ENCODE results near the gene LTB4R2.

Gene LTB4R2

DNA sequence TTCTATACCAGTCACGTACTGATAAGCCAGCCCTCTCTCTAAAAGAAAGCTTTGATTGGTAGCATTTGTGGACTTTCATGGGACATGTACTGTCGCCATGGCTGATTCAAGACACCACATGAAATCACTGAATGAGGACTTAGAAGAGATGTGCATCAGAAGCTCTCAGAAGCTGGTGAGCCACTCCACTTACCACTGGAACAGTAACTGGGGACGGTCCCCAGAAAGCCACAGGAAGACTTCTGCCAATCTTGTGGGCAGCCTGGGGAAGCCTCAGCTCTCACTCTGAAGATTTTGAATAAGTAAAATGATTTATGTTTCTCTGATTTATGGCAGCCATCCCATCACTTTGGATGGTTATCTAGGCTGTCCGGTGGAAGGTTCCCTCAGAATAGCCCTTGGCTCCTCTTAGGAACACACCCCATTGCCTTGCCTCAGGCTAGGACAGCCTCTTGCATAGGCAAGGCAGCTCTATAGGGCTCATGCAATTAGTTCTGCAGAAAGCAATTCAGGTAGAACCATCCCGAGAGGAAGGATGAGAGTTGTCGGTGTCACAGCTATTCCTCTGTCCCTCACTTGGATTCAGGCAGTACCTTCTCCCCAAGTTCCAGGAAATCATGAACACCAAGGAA lies 20.2 kb upstream of the LTB4R2 start:
- no peaks in the 10 kb centered on the region for H3K4me1 ChIP-seq (ENCODE audit: control insufficient read depth, insufficient read depth, low read length)
- POLR2A ChIA-PET = no interaction called here
- H3K36me3 ChIP-seq (ENCODE audit: control insufficient read depth in 2 of 2, insufficient read depth in 1 of 2, low read length in 2 of 2) = peaks cover 6 to 40% of the 10 kb centered on the region in 2 experiments; a peak in 2 of 3 replicates
- no peaks in the 10 kb centered on the region for H3K9me3 ChIP-seq (ENCODE audit: control insufficient read depth, insufficient read depth, low read depth, low read length)
- CTCF ChIA-PET = interaction anchor here (0.7 to 2.0 kb wide), 3 partner anchors 18 to 36 kb away, joined by 3 to 6 read pairs (median 3); partner anchors contain the start of gene CIDEB
- H3K27ac ChIP-seq (ENCODE audit: extremely low read depth, low read depth, low read length) = no peak overlapping the region
- H3K4me3 ChIP-seq (ENCODE audit: low read depth, low read length) = no peak overlapping the region
- TF ChIP-seq, protein P1, sequence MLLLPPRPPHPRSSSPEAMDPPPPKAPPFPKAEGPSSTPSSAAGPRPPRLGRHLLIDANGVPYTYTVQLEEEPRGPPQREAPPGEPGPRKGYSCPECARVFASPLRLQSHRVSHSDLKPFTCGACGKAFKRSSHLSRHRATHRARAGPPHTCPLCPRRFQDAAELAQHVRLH (tag by site-specific recombination; IDR thresholded peaks at IDR 0.05) = no peak

DNA sequence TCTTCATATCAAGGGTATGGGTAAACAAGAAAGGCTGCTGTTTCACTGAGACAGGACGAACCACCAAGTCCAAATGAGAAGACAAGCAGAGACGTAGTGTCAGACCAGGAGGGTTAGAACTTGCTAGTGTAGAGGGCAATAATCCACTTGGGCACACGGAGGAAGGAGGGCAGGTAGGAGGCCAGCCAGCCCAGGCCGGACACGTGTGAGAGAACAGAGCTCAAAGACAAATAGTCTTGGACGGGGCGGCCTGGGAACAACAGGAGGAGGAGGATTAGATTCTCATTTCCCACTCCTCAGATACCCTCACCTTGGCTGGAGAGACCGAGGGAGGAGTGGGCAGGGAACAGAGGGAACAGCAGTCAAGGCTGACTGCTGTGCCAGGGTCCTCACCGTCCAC lies 19.2 kb upstream of the LTB4R2 start:
- Histone ChIP-seq H3K4me3 (ENCODE audit: low read depth, low read length) (no peak overlapping the region), H3K27ac (ENCODE audit: extremely low read depth, low read depth, low read length) (no peak overlapping the region), H3K4me1 (ENCODE audit: control insufficient read depth, insufficient read depth, low read length) (no peaks in the 10 kb centered on the region), H3K9me3 (ENCODE audit: control insufficient read depth, insufficient read depth, low read depth, low read length) (no peaks in the 10 kb centered on the region), H3K36me3 (ENCODE audit: control insufficient read depth in 2 of 2, insufficient read depth in 1 of 2, low read length in 2 of 2) (peaks cover 10 to 48% of the 10 kb centered on the region in 2 experiments)
- ChIA-PET POLR2A (no interaction called here), CTCF (interaction anchor here (0.7 to 2.0 kb wide), 3 partner anchors 17 to 48 kb away, joined by 3 to 7 read pairs (median 6); partner anchors contain the start of genes CIDEB and TINF2)
- TF ChIP-seq ZNF596 (tag by site-specific recombination; IDR thresholded peaks at IDR 0.05) (no peak), ZNF433 (tag by site-specific recombination; IDR thresholded peaks at IDR 0.05; ENCODE audit: low read depth) (no peak)

DNA sequence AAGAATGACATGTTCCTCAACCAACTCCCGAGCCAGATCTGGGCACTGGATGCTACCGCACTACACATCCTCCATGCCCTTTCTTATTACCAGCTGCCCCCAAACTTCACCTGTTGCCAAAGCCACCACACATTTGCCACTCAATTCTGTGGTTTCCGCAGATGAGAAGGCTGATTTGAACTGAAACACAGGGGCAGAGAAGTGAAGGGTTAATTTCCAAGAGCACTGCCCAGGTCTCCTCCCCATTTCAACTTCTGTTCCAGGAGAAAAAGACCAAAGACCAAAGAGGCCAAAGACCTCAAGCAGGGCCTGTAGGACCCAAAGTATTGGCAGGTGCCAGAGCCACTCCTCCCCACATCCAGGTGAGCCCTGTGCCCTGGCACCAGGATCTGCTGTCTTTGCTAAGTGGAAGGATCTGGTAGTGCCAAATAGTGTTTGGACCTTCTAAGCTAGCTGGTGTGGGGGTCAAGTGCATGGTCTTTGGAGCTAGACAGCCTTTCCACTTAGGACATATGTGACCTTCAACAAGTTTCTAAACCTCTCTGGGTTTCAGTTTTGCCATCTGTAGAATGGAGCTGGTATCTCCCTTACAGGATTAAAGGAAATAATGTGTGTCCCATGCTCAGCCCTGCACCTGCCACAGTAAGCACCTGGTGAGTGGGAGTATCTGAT lies 18.4 kb upstream of the LTB4R2 start:
- no peak overlapping the region for H3K27ac ChIP-seq (ENCODE audit: extremely low read depth, low read depth, low read length)
- peaks cover 10 to 56% of the 10 kb centered on the region in 2 experiments for H3K36me3 ChIP-seq (ENCODE audit: control insufficient read depth in 2 of 2, insufficient read depth in 1 of 2, low read length in 2 of 2)
- ChIA-PET POLR2A (interaction anchor here (0.9 to 2.0 kb wide), 2 partner anchors 21 to 49 kb away, joined by 3 to 8 read pairs; partner anchors contain the start of genes RABGGTA and TINF2), CTCF (interaction anchor here (1.2 to 1.6 kb wide), 3 partner anchors 16 to 140 kb away, joined by 6 to 7 read pairs (median 6); partner anchors contain the start of genes CIDEB and TINF2)
- TF ChIP-seq ZNF341 (tag by site-specific recombination; IDR thresholded peaks at IDR 0.05; ENCODE audit: low read depth) = no peak
- TF ChIP-seq, protein P2, sequence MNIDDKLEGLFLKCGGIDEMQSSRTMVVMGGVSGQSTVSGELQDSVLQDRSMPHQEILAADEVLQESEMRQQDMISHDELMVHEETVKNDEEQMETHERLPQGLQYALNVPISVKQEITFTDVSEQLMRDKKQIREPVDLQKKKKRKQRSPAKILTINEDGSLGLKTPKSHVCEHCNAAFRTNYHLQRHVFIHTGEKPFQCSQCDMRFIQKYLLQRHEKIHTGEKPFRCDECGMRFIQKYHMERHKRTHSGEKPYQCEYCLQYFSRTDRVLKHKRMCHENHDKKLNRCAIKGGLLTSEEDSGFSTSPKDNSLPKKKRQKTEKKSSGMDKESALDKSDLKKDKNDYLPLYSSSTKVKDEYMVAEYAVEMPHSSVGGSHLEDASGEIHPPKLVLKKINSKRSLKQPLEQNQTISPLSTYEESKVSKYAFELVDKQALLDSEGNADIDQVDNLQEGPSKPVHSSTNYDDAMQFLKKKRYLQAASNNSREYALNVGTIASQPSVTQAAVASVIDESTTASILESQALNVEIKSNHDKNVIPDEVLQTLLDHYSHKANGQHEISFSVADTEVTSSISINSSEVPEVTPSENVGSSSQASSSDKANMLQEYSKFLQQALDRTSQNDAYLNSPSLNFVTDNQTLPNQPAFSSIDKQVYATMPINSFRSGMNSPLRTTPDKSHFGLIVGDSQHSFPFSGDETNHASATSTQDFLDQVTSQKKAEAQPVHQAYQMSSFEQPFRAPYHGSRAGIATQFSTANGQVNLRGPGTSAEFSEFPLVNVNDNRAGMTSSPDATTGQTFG (tag by site-specific recombination; IDR thresholded peaks at IDR 0.05; ENCODE audit: borderline replicate concordance) = no peak
- no peak for TF ChIP-seq ZNF391 (tag by site-specific recombination; IDR thresholded peaks at IDR 0.05; ENCODE audit: borderline replicate concordance, low read depth)
- peaks cover under 1% of the 10 kb centered on the region; the same call in 1 of the 2 replicates for H3K4me1 ChIP-seq (ENCODE audit: control insufficient read depth, insufficient read depth, low read length)
- H3K4me3 ChIP-seq (ENCODE audit: low read depth, low read length) = no peak overlapping the region
- H3K9me3 ChIP-seq (ENCODE audit: control insufficient read depth, insufficient read depth, low read depth, low read length) = no peaks in the 10 kb centered on the region

DNA sequence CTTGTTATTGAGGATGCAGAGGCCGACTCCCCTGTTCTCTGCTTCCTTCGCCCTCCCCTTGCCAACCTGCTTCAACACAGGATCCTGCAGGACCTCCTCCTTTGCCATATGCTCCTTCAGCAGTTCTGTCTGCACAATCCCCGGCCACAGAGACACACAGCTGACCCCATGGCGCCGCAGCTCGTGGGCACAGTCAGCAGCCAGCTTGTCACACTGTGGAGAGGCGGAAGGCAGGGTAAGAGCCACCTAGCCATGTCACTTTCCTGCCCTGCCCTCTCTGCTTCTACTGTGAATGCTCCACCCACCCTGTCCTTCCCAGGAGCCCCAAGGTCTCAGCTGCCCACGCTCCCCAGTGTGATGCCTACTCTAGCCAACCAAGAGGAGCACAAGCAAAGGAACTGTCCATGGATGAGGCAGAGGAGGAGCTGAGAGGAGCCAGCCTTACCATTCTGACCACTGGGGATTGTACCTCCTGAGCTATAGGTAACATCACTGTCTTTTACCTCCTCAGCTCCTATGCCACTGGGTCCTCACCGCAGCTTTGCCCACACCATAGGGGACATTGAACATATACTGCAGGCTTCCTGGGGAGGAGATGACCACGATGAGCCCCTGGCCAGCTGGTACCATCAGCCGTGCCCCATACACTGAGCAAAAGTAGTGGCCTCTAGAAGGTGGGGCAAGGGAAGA lies 17.7 kb upstream of the LTB4R2 start:
- ChIA-PET CTCF (interaction anchor here (1.0 to 1.6 kb wide), 6 partner anchors 15 to 139 kb away, joined by 5 to 7 read pairs (median 6); partner anchors contain the start of genes CIDEB and TINF2), POLR2A (interaction anchor here (0.9 to 2.0 kb wide), 2 partner anchors 21 to 50 kb away, joined by 3 to 8 read pairs; partner anchors contain the start of genes RABGGTA and TINF2)
- Histone ChIP-seq H3K9me3 (ENCODE audit: control insufficient read depth, insufficient read depth, low read depth, low read length) (no peaks in the 10 kb centered on the region), H3K36me3 (ENCODE audit: control insufficient read depth in 2 of 2, insufficient read depth in 1 of 2, low read length in 2 of 2) (peaks cover 10 to 61% of the 10 kb centered on the region in 2 experiments), H3K4me3 (ENCODE audit: low read depth, low read length) (no peak overlapping the region), H3K4me1 (ENCODE audit: control insufficient read depth, insufficient read depth, low read length) (peaks cover 3% of the 10 kb centered on the region; the same call in 1 of the 2 replicates), H3K27ac (ENCODE audit: extremely low read depth, low read depth, low read length) (no peak overlapping the region)
- TF ChIP-seq EGR2 (tag by site-specific recombination; IDR thresholded peaks at IDR 0.05; ENCODE audit: low read depth) (0 out of 2 replicates have a peak, but pooled peaks have one; percentile 19), ZNF157 (tag by site-specific recombination; IDR thresholded peaks at IDR 0.05) (no peak)
